Adrenal gland (tissue), 12 donors: ENCODE data around the gene MADCAM1. TPM values are rescaled to one million over a fixed set of nuclear protein-coding genes. Genes with fewer than 3 reads are reported as not detected.

Source experiments
- DNase-seq, 7 donors: peaks; one replicate each; pipeline ENCODE4 v3.0.0-alpha.2; 2019 to 2020
- H3K27ac ChIP-seq, 5 donors: fragments of 200-600 bp; sonication (generic) in 4 of 5; 1 replicate in 3 of 5; 2 replicates in 2 of 5; pipeline versions ENCODE4 v1.5.1 to v1.8.0; 2016 to 2020; ENCODE audit warnings: mild to moderate bottlenecking in 1 of 5
- H3K27me3 ChIP-seq: fragments of 200-600 bp; 2 replicates; pipeline ENCODE4 v1.8.0; 2021
- H3K36me3 ChIP-seq, 2 donors: fragments of 200-600 bp; replicated peaks in 1 of 2; 1 replicate in 1 of 2; 2 replicates in 1 of 2; pipeline versions ENCODE4 v1.5.1 to v1.8.0; 2018 to 2022
- H3K4me1 ChIP-seq, 2 donors: fragments of 200-600 bp; replicated peaks in 1 of 2; 1 replicate in 1 of 2; 2 replicates in 1 of 2; pipeline versions ENCODE4 v1.5.1 to v1.8.0; 2018 to 2021
- H3K4me3 ChIP-seq, 4 donors: fragments of 200-600 bp; sonication (generic) in 3 of 4; one replicate each; pipeline ENCODE4 v1.5.1; 2016 to 2018
- H3K9me3 ChIP-seq, 3 donors: fragments of 200-600 bp; sonication (generic) in 1 of 3; replicated peaks in 1 of 3; 1 replicate in 2 of 3; 2 replicates in 1 of 3; pipeline versions ENCODE4 v1.5.1 to v1.8.0; 2016 to 2021
- CTCF ChIP-seq, 6 experiments: fragments of 450-650 bp in 4 of 6; fragments of 200-600 bp in 2 of 6; sonication (generic) in 1 of 6; IDR thresholded peaks; 1 replicate in 5 of 6; 2 replicates in 1 of 6; pipeline versions ENCODE4 v1.5.1 to v1.8.0; 2016 to 2021; ENCODE audit warnings: antibody characterized with exemption in 6 of 6, mild to moderate bottlenecking in 2 of 6, moderate library complexity in 1 of 6
- POLR2A ChIP-seq, 2 donors: fragments of 450-650 bp; IDR thresholded peaks; one replicate each; pipeline ENCODE4 v1.6.1; 2017; ENCODE audit warnings: antibody characterized with exemption in 2 of 2, mild to moderate bottlenecking in 2 of 2, moderate library complexity in 1 of 2
- WGBS, 4 donors: extraction: QIAGEN DNeasy Blood & Tissue Kit in 2 of 4; methylation state at CpG; one replicate each; pipeline versions ENCODE4 v1.1.5 to v1.1.7; 2013 to 2017; 5-methylcytosine and 5-hydroxymethylcytosine counted together
- intact Hi-C, 2 donors: fragments of 100-400 bp; cut with DNase I; formaldehyde crosslinking; loops; one replicate each; pipeline versions ENCODE4 v1.14.1 to v1.15.0; 2022 to 2023
- polyA plus RNA-seq, 3 donors: library from polyadenylated mRNA; stranded (reverse); fragments of 200-250 nt in 2 of 3; fragments of 350-450 nt in 1 of 3; fragmentation: Illumina TruSeq in 1 of 3; extraction: RNeasy Lipid Tissue Mini Kit (QIAGEN cat#74804) in 1 of 3; gene quantifications; one replicate each; pipeline ENCODE4 v1.2.3, GENCODE V29; 2013 to 2014
- total RNA-seq, 9 donors: library from RNA; depleted of rRNA in 4 of 9; stranded (reverse); fragments of >200 nt in 4 of 9; fragments of 120-200 nt in 1 of 9; fragmentation: NEBNext Ultra II Directional in 1 of 9; extraction: Animal tissue kit (Norgen Biotek cat#: 25700) in 1 of 9; gene quantifications; one replicate each; pipeline versions ENCODE4 v1.1.0 to v1.2.4, GENCODE V29; 2013 to 2023
- donor health status: healthy with polysubstance abuse.
- donor health status: Bipolar disorder and iron deficiency.
- donor health status: DM: yes; HTN: yes; CAD: no.
- donor health status: DM: no; HTN: no; CAD: no.
- donor health status: DM: no; HTN: no; CAD: no.
- donor health status: DM: yes; HTN: yes; CAD: no.

Gene MADCAM1
- total and polyA plus RNA-seq, 12 donors, result 0.14 to 4.8 (median 0.92) TPM; not detected in 2

GRCh38 chr19:532561-533363 lies 36.5 kb downstream of the MADCAM1 start:
- Histone ChIP-seq H3K27me3 (no peaks in the 10 kb centered on the region), H3K4me1 (peaks cover 13 to 14% of the 10 kb centered on the region in 2 donors), H3K4me3 (peak overlapping the region; percentile 34 to 100 (median 75)), H3K36me3 (peaks cover 0 to 24% of the 10 kb centered on the region in 2 donors), H3K9me3 (no peaks in the 10 kb centered on the region), H3K27ac (peak overlapping the region; percentile 60 to 97 (median 87))
- intact Hi-C loops, result loop anchor here in 1 of 2 donors (5.0 kb wide), 1 partner anchor 35 kb away; no protein-coding TSS in a partner anchor
- WGBS, 4 donors, result 0 to 1% (median 1%) methylated on average over 23 to 47 of the region's 47 CpGs
- peak; percentile 76 to 90 (median 88) for DNase-seq
- TF ChIP-seq CTCF (IDR thresholded peaks at IDR 0.05) (peak; percentile 15 to 60 (median 48)), POLR2A (IDR thresholded peaks at IDR 0.05) (peak in 1 of 2 donors; percentile 39)

DNA sequence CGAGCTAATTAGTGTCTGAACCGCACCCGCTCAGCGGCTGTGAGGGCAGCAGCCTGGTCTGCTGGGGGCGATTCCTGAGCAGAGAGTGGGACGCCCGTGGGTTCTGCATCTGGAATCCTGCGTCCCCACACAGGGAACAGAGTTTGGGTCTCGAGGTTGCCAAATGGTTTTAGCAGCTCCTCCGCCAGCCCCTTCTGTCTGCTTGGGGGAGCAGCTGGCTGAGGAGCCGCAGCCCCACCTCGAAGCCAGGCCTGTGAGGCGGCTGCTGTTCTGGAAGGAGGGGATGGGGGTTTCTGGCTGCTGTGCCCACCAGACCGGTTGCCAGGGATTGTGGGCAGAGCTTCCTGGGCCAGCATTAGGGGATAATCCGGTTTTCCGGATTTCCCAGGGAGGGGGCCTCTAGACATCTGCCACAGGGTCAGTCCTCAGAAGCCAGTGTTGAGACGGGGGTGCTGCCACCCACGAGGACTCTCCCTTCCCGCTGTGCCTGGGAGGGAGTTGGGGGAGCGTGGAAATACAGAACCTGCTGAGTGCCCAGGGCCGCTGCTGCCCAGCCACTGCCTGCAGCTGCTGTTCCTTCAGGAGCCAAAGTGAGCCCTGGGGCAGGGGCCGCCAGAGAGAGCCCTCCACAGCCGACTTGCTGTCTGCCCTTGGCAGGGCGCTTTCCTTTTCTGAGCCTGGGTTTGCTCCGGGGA lies 37.2 kb downstream of the MADCAM1 start:
- H3K27me3 ChIP-seq, result no peaks in the 10 kb centered on the region
- intact Hi-C loops, result loop anchor here in 1 of 2 donors (5.0 kb wide), 1 partner anchor 34 kb away; no protein-coding TSS in a partner anchor
- no peak for TF ChIP-seq CTCF (IDR thresholded peaks at IDR 0.05)
- no peak for TF ChIP-seq POLR2A (IDR thresholded peaks at IDR 0.05)
- WGBS, 4 donors, result 26 to 65% (median 34%) methylated on average over 2 to 25 of the region's 25 CpGs
- no peak for DNase-seq
- peak overlapping the region in 2 of 4 donors; percentile 82 to 100 for H3K4me3 ChIP-seq
- H3K4me1 ChIP-seq, result peaks cover 13 to 14% of the 10 kb centered on the region in 2 donors
- H3K9me3 ChIP-seq, result no peaks in the 10 kb centered on the region
- peaks cover 0 to 31% of the 10 kb centered on the region in 2 donors for H3K36me3 ChIP-seq
- H3K27ac ChIP-seq, result peak overlapping the region; percentile 60 to 97 (median 87)

DNA sequence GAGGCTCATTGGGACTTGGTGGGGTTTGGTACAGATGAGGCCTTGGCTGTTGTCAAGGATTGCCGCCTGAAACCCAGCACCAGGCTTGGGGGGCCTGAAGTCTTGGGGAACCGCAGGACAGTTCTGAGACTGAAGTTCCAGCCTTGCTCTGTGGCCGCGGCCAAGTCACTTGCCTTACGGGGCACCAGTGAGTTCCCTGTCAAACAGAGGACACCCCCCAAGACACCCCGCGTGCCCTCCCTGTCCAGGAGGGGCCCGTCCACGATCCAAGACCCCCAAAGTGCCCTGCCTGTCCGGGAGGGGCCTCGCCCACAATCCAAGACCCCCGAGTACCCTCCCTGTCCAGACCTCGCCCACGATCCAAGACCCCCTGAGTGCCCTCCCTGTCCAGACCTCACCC lies 37.8 kb downstream of the MADCAM1 start:
- TF ChIP-seq CTCF (IDR thresholded peaks at IDR 0.05) (no peak), POLR2A (IDR thresholded peaks at IDR 0.05) (no peak)
- intact Hi-C loops, result loop anchor here in 1 of 2 donors (5.0 kb wide), 1 partner anchor 33 kb away; no protein-coding TSS in a partner anchor
- H3K27ac ChIP-seq, result peak overlapping the region in 2 of 5 donors; percentile 87 to 97
- DNase-seq, result no peak
- no peak overlapping the region for H3K4me3 ChIP-seq
- no peaks in the 10 kb centered on the region for H3K27me3 ChIP-seq
- peaks cover 0 to 36% of the 10 kb centered on the region in 2 donors for H3K36me3 ChIP-seq
- H3K4me1 ChIP-seq, result peaks cover 13 to 14% of the 10 kb centered on the region in 2 donors
- no peaks in the 10 kb centered on the region for H3K9me3 ChIP-seq
- 66 to 84% (median 70%) methylated on average over 12 to 14 of the region's 14 CpGs for WGBS, 4 donors
